HEK293 (cell line): ENCODE measurements around the gene SLC22A12.

Experiments
- CTCF ChIA-PET: fragments of 350-600 bp; formaldehyde crosslinking; extraction: SDS; loops from one replicate; lab custom pipeline; 2021; ENCODE audit warnings: antibody characterized with exemption; lab: Yijun Ruan, JAX
- POLR2A ChIA-PET: fragments of 300-600 bp; formaldehyde crosslinking; extraction: SDS; loops from one replicate; lab custom pipeline; 2020; ENCODE audit warnings: antibody characterized with exemption, inconsistent platforms; lab: Yijun Ruan, JAX
- H3K27ac ChIP-seq: fragments of 200-500 bp; sonication (Bioruptor generic); 2 replicates; pipeline ENCODE4 v1.5.1; 2014; ENCODE audit warnings: low read depth, low read length, control low read depth, inconsistent platforms; ENCODE audit errors: extremely low read depth
- H3K36me3 ChIP-seq, 2 experiments: fragments of 200-500 bp in 1 of 2; sonication (Bioruptor generic) in 1 of 2; 1 replicate in 1 of 2; 2 replicates in 1 of 2; pipeline ENCODE4 v1.5.1; 2014 to 2017; ENCODE audit warnings: inconsistent platforms in 2 of 2, low read length in 2 of 2; ENCODE audit not compliant: control insufficient read depth in 2 of 2, insufficient read depth in 1 of 2
- H3K4me1 ChIP-seq: fragments of 200-500 bp; sonication (Bioruptor generic); 2 replicates; pipeline ENCODE4 v1.5.1; 2014; ENCODE audit warnings: mild to moderate bottlenecking, low read length, inconsistent platforms; ENCODE audit not compliant: control insufficient read depth, insufficient read depth
- H3K4me3 ChIP-seq: 2 replicates; pipeline ENCODE4 v1.5.1; 2011; ENCODE audit warnings: low read depth, mild to moderate bottlenecking, control low read depth, low read length, moderate library complexity
- H3K9me3 ChIP-seq: fragments of 200-500 bp; sonication (Bioruptor generic); 2 replicates; pipeline ENCODE4 v1.5.1; 2014; ENCODE audit warnings: low read depth, low read length, inconsistent platforms; ENCODE audit not compliant: control insufficient read depth, insufficient read depth
- HOXD13 ChIP-seq: sonication (generic); formaldehyde crosslinking; IDR thresholded peaks from 2 replicates; pipeline ENCODE4 v1.8.0; 2022; ENCODE audit warnings: missing genetic modification reagents, borderline replicate concordance
- SCRT2 ChIP-seq: fragments of 450-650 bp; formaldehyde crosslinking; IDR thresholded peaks from 2 replicates; pipeline ENCODE4 v1.5.1; 2016; ENCODE audit warnings: missing biosample characterization, missing genetic modification characterization
- SETDB1 ChIP-seq: IDR thresholded peaks from one replicate; pipeline ENCODE4 v1.6.1; 2017; ENCODE audit warnings: mild to moderate bottlenecking, low read length, moderate library complexity, mixed read lengths; ENCODE audit not compliant: insufficient read length
- SP3 ChIP-seq: fragments of 450-650 bp; formaldehyde crosslinking; IDR thresholded peaks from 2 replicates; pipeline ENCODE4 v1.5.1; 2016; ENCODE audit warnings: missing biosample characterization, missing genetic modification characterization
- ZEB2 ChIP-seq: fragments of 450-650 bp; formaldehyde crosslinking; IDR thresholded peaks from 2 replicates; pipeline ENCODE4 v1.5.1; 2016; ENCODE audit warnings: missing biosample characterization, missing genetic modification characterization
- ZNF10 ChIP-seq: fragments of 450-650 bp; formaldehyde crosslinking; IDR thresholded peaks from 2 replicates; pipeline ENCODE4 v1.5.1; 2017; ENCODE audit warnings: missing biosample characterization, missing genetic modification characterization
- ZNF121 ChIP-seq: fragments of 450-650 bp; formaldehyde crosslinking; IDR thresholded peaks from 2 replicates; pipeline ENCODE4 v1.5.1; 2016; ENCODE audit warnings: missing biosample characterization, missing genetic modification characterization
- ZNF248 ChIP-seq: fragments of 450-650 bp; formaldehyde crosslinking; IDR thresholded peaks from 2 replicates; pipeline ENCODE4 v1.5.1; 2017; ENCODE audit warnings: missing biosample characterization, missing genetic modification characterization
- ZNF350 ChIP-seq: fragments of 450-650 bp; formaldehyde crosslinking; IDR thresholded peaks from 2 replicates; pipeline ENCODE4 v1.5.0; 2017; ENCODE audit warnings: missing biosample characterization, mild to moderate bottlenecking, missing genetic modification characterization
- ZNF521 ChIP-seq: fragments of 450-650 bp; formaldehyde crosslinking; IDR thresholded peaks from 2 replicates; pipeline ENCODE4 v1.5.1; 2017; ENCODE audit warnings: missing biosample characterization, mild to moderate bottlenecking, missing genetic modification characterization
- ZNF768 ChIP-seq: fragments of 450-650 bp; formaldehyde crosslinking; IDR thresholded peaks from 2 replicates; pipeline ENCODE4 v1.5.1; 2018; ENCODE audit warnings: missing biosample characterization, mild to moderate bottlenecking, missing genetic modification characterization
- ZNF777 ChIP-seq: fragments of 450-650 bp; formaldehyde crosslinking; IDR thresholded peaks from 2 replicates; pipeline ENCODE4 v1.5.1; 2017; ENCODE audit warnings: missing biosample characterization, missing genetic modification characterization, borderline replicate concordance
- TF ChIP-seq, protein P1 (sequence below): fragments of 450-650 bp; IDR thresholded peaks from 2 replicates; pipeline ENCODE4 v1.5.1; 2018; ENCODE audit warnings: missing biosample characterization, missing genetic modification characterization
- TF ChIP-seq, protein P2 (sequence below): fragments of 450-650 bp; formaldehyde crosslinking; IDR thresholded peaks from 2 replicates; pipeline ENCODE4 v1.5.1; 2016; ENCODE audit warnings: missing biosample characterization, missing genetic modification characterization, borderline replicate concordance
- TF ChIP-seq, protein P3 (sequence below): fragments of 450-650 bp; formaldehyde crosslinking; IDR thresholded peaks from 2 replicates; pipeline ENCODE4; 2016; ENCODE audit warnings: missing biosample characterization, missing genetic modification characterization

The SLC22A12 gene

DNA sequence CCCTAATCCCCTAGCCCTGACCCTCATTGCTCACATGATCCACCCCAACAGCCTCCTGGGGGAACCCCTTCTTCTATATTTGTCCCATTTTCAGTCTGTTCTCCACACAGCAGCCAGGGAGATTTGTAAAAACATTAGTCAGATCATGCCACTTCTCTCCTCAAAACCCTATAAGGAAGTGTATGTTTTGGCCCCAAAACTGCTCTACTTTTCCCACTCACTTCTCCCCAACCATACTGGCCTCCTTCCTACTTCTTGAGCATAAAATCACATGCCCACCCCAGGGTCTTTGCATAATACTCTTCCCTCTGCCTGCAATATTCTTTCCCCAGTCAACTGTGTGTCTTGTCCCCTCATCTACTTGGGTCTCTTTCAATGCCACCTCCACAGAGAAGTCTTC is 4.7 kb upstream of the SLC22A12 start:
- H3K27ac ChIP-seq: no peak overlapping the region
- H3K9me3 ChIP-seq: no peaks in the 10 kb centered on the region
- ChIA-PET CTCF (no interaction called here), POLR2A (no interaction called here)
- TF ChIP-seq ZNF10 (tag by site-specific recombination) (no peak), ZNF777 (tag by site-specific recombination) (no peak), ZNF768 (tag by site-specific recombination) (no peak), ZNF121 (no peak), ZEB2 (no peak), ZNF350 (tag by site-specific recombination) (no peak), SP3 (no peak), HOXD13 (CRISPR knock-in tag) (no peak), ZNF521 (tag by site-specific recombination) (no peak), SCRT2 (tag by site-specific recombination) (no peak)
- TF ChIP-seq, protein P1, sequence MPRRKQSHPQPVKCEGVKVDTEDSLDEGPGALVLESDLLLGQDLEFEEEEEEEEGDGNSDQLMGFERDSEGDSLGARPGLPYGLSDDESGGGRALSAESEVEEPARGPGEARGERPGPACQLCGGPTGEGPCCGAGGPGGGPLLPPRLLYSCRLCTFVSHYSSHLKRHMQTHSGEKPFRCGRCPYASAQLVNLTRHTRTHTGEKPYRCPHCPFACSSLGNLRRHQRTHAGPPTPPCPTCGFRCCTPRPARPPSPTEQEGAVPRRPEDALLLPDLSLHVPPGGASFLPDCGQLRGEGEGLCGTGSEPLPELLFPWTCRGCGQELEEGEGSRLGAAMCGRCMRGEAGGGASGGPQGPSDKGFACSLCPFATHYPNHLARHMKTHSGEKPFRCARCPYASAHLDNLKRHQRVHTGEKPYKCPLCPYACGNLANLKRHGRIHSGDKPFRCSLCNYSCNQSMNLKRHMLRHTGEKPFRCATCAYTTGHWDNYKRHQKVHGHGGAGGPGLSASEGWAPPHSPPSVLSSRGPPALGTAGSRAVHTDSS: no peak
- TF ChIP-seq, protein P2, sequence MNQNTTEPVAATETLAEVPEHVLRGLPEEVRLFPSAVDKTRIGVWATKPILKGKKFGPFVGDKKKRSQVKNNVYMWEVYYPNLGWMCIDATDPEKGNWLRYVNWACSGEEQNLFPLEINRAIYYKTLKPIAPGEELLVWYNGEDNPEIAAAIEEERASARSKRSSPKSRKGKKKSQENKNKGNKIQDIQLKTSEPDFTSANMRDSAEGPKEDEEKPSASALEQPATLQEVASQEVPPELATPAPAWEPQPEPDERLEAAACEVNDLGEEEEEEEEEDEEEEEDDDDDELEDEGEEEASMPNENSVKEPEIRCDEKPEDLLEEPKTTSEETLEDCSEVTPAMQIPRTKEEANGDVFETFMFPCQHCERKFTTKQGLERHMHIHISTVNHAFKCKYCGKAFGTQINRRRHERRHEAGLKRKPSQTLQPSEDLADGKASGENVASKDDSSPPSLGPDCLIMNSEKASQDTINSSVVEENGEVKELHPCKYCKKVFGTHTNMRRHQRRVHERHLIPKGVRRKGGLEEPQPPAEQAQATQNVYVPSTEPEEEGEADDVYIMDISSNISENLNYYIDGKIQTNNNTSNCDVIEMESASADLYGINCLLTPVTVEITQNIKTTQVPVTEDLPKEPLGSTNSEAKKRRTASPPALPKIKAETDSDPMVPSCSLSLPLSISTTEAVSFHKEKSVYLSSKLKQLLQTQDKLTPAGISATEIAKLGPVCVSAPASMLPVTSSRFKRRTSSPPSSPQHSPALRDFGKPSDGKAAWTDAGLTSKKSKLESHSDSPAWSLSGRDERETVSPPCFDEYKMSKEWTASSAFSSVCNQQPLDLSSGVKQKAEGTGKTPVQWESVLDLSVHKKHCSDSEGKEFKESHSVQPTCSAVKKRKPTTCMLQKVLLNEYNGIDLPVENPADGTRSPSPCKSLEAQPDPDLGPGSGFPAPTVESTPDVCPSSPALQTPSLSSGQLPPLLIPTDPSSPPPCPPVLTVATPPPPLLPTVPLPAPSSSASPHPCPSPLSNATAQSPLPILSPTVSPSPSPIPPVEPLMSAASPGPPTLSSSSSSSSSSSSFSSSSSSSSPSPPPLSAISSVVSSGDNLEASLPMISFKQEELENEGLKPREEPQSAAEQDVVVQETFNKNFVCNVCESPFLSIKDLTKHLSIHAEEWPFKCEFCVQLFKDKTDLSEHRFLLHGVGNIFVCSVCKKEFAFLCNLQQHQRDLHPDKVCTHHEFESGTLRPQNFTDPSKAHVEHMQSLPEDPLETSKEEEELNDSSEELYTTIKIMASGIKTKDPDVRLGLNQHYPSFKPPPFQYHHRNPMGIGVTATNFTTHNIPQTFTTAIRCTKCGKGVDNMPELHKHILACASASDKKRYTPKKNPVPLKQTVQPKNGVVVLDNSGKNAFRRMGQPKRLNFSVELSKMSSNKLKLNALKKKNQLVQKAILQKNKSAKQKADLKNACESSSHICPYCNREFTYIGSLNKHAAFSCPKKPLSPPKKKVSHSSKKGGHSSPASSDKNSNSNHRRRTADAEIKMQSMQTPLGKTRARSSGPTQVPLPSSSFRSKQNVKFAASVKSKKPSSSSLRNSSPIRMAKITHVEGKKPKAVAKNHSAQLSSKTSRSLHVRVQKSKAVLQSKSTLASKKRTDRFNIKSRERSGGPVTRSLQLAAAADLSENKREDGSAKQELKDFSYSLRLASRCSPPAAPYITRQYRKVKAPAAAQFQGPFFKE (tag by site-specific recombination): no peak
- TF ChIP-seq, protein P3, sequence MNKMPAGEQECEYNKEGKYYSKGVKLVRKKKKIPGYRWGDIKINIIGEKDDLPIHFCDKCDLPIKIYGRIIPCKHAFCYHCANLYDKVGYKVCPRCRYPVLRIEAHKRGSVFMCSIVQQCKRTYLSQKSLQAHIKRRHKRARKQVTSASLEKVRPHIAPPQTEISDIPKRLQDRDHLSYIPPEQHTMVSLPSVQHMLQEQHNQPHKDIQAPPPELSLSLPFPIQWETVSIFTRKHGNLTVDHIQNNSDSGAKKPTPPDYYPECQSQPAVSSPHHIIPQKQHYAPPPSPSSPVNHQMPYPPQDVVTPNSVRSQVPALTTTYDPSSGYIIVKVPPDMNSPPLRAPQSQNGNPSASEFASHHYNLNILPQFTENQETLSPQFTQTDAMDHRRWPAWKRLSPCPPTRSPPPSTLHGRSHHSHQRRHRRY (tag by site-specific recombination): no peak
- H3K4me3 ChIP-seq: no peak overlapping the region
- H3K4me1 ChIP-seq: no peaks in the 10 kb centered on the region
- H3K36me3 ChIP-seq: no peaks in the 10 kb centered on the region

DNA sequence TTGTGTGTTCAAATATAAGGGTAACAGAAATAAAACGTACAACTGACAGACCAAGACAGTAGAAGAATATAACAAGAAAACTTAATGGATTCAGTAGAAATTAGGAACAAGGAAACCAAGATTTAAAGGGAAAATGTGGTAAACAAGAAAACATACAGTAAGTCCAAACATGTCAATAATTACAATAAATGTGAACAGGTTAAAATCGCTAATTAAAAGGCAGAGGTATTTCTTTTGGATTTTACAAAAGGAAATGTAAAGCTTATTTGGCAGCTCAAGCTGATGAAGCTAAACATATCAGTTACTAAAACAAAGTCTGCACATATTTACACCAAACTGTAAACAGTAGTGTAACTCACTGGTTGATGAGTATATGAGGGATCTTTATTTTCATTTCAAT is 2.3 kb upstream of the SLC22A12 start:
- no peaks in the 10 kb centered on the region for H3K36me3 ChIP-seq
- H3K4me1 ChIP-seq: no peaks in the 10 kb centered on the region
- no peak for TF ChIP-seq ZNF248 (tag by site-specific recombination)
- TF ChIP-seq SETDB1: peak; percentile 51
- no peak overlapping the region for H3K4me3 ChIP-seq
- ChIA-PET POLR2A (no interaction called here), CTCF (interaction anchor here (1.2 kb wide), 1 partner anchor 61 kb away, joined by 4 read pairs; no protein-coding TSS in a partner anchor)
- H3K9me3 ChIP-seq: no peaks in the 10 kb centered on the region
- H3K27ac ChIP-seq: no peak overlapping the region
